SH-SY5Y (cell line): Measurements from ENCODE around the gene MYH2.

Source experiments
- GATA2 ChIP-seq: IDR thresholded peaks from 2 replicates; pipeline ENCODE4 v1.6.1; 2011; ENCODE audit warnings: mild to moderate bottlenecking, low read depth, low read length
- GATA3 ChIP-seq: IDR thresholded peaks from 2 replicates; pipeline ENCODE4 v1.6.1; 2011; ENCODE audit warnings: low read depth, mild to moderate bottlenecking, low read length, moderate library complexity

- TF ChIP-seq GATA2 = no peak
- no peak for TF ChIP-seq GATA3
Observed at GRCh38 chr17:10499950-10500349, 49.5 kb downstream of the MYH2 start.
